Activated T-cell treated with anti-CD3 and anti-CD28 coated beads, Interleukin-2, amount 50 U/mL, for 24 hours (primary cell): ENCODE results near the gene GOLGA8J.
"Not testable (repeated sequence)": the region's sequence is repeated elsewhere in the genome, so short reads cannot be mapped to it uniquely, and the experiment has no call there.

Source experiments
- DNase-seq: peaks from one replicate; pipeline ENCODE4 v3.0.0-alpha.2; 2020
- H3K27ac Mint-ChIP-seq: 2 replicates; pipeline ENCODE4 v1.8.0; 2020; ENCODE audit warnings: mild to moderate bottlenecking, mixed read lengths
- H3K27me3 Mint-ChIP-seq: 2 replicates; pipeline ENCODE4 v1.8.0; 2020; ENCODE audit warnings: mixed read lengths
- H3K36me3 Mint-ChIP-seq: 2 replicates; pipeline ENCODE4 v1.8.0; 2020; ENCODE audit warnings: low read depth, mixed read lengths
- H3K4me1 Mint-ChIP-seq: 2 replicates; pipeline ENCODE4 v1.8.0; 2020; ENCODE audit warnings: low read depth, mixed read lengths
- H3K4me3 Mint-ChIP-seq: 2 replicates; pipeline ENCODE4 v1.8.0; 2020; ENCODE audit warnings: mild to moderate bottlenecking, moderate library complexity, mixed read lengths
- H3K9me3 Mint-ChIP-seq: 2 replicates; pipeline ENCODE4 v1.8.0; 2020; ENCODE audit warnings: mixed read lengths

The GOLGA8J gene

GRCh38 chr15:30082655-30083054, at the start of gene GOLGA8J:
Gene GOLGA8J (plus strand): TSS chr15:30082955. CDS start chr15:30083053, 98 bp downstream.
- H3K36me3 Mint-ChIP-seq, H3K4me1 Mint-ChIP-seq, H3K9me3 Mint-ChIP-seq, H3K27me3 Mint-ChIP-seq, H3K27ac Mint-ChIP-seq, DNase-seq, H3K4me3 Mint-ChIP-seq: not testable (repeated sequence)

DNA sequence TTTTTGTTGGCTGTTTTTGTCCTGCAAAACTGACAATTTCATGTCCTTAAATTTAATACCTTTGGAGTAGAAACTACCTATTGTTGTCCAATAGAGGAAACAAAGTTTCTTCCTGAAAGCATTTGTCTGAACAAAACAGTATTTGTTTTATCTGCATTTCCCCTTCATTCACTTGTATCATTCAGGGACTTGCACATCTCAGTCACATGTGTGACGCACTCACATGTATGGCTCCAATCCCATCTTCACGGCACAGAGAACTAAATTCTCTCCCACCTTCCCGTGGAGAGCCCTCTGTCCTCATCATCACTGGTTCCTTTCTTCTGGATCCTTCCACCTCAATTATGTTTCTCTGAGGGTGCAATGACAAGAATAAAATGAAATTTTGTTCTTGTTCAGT, 49.5 kb upstream of the GOLGA8J start:
- Mint-ChIP-seq H3K4me1 (no peaks in the 10 kb centered on the region), H3K27ac (no peak overlapping the region), H3K27me3 (peaks cover 17% of the 10 kb centered on the region), H3K4me3 (no peak overlapping the region), H3K9me3 (peaks cover 3% of the 10 kb centered on the region), H3K36me3 (no peaks in the 10 kb centered on the region)
- DNase-seq = no peak

DNA sequence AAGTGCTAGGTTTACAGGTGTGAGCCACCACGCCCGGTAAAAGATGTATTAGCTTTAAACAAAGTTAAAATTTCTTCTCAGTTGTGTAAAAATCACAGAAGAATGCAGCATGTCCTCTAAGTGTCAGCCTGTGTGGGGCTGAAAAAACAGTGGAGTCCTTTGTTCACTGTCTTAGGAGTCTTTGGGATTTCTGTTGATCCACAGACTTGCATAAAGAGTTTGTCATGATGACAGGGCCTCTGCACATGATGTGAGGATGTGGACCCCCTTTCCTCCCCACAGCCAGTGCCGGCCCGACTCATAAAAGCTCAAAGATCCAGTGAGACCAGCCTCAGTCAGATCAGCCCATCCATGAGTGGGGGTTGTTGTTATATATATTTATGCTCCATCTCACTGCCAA, 49.0 kb upstream of the GOLGA8J start:
- no peak overlapping the region for H3K4me3 Mint-ChIP-seq
- H3K27ac Mint-ChIP-seq = no peak overlapping the region
- peaks cover 3% of the 10 kb centered on the region for H3K9me3 Mint-ChIP-seq
- peaks cover 19% of the 10 kb centered on the region for H3K27me3 Mint-ChIP-seq
- DNase-seq = no peak
- H3K4me1 Mint-ChIP-seq = no peaks in the 10 kb centered on the region
- no peaks in the 10 kb centered on the region for H3K36me3 Mint-ChIP-seq

DNA sequence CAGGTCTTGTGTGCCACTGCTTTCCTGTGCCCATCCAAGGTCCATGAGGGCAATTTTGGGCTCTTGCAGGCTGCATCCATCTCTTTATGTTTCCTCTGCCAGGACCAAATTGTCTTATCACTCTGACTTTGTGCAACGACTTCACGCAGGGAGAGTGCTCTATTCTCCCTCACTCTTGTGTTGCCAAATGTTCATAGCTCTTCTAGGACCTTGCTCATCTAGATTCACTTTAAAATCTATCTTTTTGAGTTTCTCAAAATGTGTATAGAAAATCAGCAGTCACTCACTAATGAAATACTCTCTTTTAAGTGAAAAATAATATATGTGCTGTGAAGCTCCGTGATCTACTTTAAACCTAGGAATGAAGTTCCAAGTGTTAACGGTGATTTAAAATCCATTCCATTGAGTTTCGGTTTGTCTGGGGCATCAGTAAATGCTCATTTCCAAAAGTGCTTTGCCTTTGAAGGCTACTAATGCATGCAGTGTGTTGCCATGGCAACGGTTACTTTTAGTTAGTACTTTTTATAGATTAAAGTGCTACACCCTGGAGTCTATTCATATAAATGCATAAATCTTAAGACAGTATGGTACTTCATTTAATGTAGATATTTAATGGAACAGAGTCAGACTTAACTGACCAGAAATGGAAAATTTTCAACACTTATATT, 46.6 kb upstream of the GOLGA8J start:
- no peaks in the 10 kb centered on the region for H3K4me1 Mint-ChIP-seq
- no peak overlapping the region for H3K4me3 Mint-ChIP-seq
- no peaks in the 10 kb centered on the region for H3K9me3 Mint-ChIP-seq
- no peak overlapping the region for H3K27ac Mint-ChIP-seq
- peaks cover 20% of the 10 kb centered on the region for H3K27me3 Mint-ChIP-seq
- no peak for DNase-seq
- H3K36me3 Mint-ChIP-seq = no peaks in the 10 kb centered on the region

GRCh38 chr15:30038667-30039523, 43.9 kb upstream of the GOLGA8J start:
- DNase-seq = no peak
- no peaks in the 10 kb centered on the region for H3K36me3 Mint-ChIP-seq
- H3K27me3 Mint-ChIP-seq = peaks cover 17% of the 10 kb centered on the region
- no peaks in the 10 kb centered on the region for H3K9me3 Mint-ChIP-seq
- H3K4me3 Mint-ChIP-seq = no peak overlapping the region
- H3K4me1 Mint-ChIP-seq = no peaks in the 10 kb centered on the region
- no peak overlapping the region for H3K27ac Mint-ChIP-seq

DNA sequence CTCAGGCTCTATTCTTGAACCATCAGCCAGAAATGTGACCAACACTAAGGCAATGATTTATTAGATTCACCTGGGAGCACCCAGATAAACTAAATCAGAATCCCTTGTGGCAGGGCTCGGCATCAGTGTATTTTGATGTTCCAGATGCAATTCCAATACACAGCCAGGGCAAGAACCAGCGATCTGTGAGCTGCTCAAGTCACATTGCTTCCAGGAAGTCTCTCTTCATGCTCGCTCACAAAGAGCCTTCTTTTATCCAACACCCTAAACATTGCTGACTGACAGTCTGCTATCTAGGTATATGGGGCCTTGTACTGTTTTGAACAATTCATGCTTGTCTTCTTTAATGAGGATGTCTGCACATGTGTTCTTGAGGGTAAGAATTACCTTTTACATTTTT, 40.9 kb upstream of the GOLGA8J start:
- no peaks in the 10 kb centered on the region for H3K36me3 Mint-ChIP-seq
- no peak overlapping the region for H3K27ac Mint-ChIP-seq
- no peaks in the 10 kb centered on the region for H3K4me1 Mint-ChIP-seq
- peaks cover 14% of the 10 kb centered on the region for H3K27me3 Mint-ChIP-seq
- no peak for DNase-seq
- no peak overlapping the region for H3K4me3 Mint-ChIP-seq
- no peaks in the 10 kb centered on the region for H3K9me3 Mint-ChIP-seq

- Mint-ChIP-seq H3K27me3 (peaks cover 19% of the 10 kb centered on the region), H3K36me3 (no peaks in the 10 kb centered on the region), H3K27ac (no peak overlapping the region), H3K4me1 (no peaks in the 10 kb centered on the region), H3K4me3 (no peak overlapping the region), H3K9me3 (no peaks in the 10 kb centered on the region)
- DNase-seq = no peak
These were observed 40.2 kb upstream of the GOLGA8J start for GRCh38 chr15:30042556-30042955.

- Mint-ChIP-seq H3K27ac (no peak overlapping the region), H3K36me3 (no peaks in the 10 kb centered on the region), H3K9me3 (no peaks in the 10 kb centered on the region), H3K4me3 (no peak overlapping the region), H3K27me3 (peaks cover 21% of the 10 kb centered on the region), H3K4me1 (no peaks in the 10 kb centered on the region)
- DNase-seq = no peak
These were observed 39.5 kb upstream of the GOLGA8J start for GRCh38 chr15:30043211-30043655.

- DNase-seq = no peak
- no peak overlapping the region for H3K27ac Mint-ChIP-seq
- H3K27me3 Mint-ChIP-seq = peaks cover 15% of the 10 kb centered on the region
- no peaks in the 10 kb centered on the region for H3K36me3 Mint-ChIP-seq
- no peaks in the 10 kb centered on the region for H3K9me3 Mint-ChIP-seq
- H3K4me1 Mint-ChIP-seq = no peaks in the 10 kb centered on the region
- H3K4me3 Mint-ChIP-seq = no peak overlapping the region
These were observed 38.4 kb upstream of the GOLGA8J start for GRCh38 chr15:30044377-30044776.

- H3K36me3 Mint-ChIP-seq, DNase-seq, H3K27ac Mint-ChIP-seq, H3K9me3 Mint-ChIP-seq, H3K4me1 Mint-ChIP-seq, H3K4me3 Mint-ChIP-seq: not testable (repeated sequence)
- H3K27me3 Mint-ChIP-seq = peaks cover 18% of the 10 kb centered on the region
These were observed 37.9 kb upstream of the GOLGA8J start for GRCh38 chr15:30044826-30045225.

DNA sequence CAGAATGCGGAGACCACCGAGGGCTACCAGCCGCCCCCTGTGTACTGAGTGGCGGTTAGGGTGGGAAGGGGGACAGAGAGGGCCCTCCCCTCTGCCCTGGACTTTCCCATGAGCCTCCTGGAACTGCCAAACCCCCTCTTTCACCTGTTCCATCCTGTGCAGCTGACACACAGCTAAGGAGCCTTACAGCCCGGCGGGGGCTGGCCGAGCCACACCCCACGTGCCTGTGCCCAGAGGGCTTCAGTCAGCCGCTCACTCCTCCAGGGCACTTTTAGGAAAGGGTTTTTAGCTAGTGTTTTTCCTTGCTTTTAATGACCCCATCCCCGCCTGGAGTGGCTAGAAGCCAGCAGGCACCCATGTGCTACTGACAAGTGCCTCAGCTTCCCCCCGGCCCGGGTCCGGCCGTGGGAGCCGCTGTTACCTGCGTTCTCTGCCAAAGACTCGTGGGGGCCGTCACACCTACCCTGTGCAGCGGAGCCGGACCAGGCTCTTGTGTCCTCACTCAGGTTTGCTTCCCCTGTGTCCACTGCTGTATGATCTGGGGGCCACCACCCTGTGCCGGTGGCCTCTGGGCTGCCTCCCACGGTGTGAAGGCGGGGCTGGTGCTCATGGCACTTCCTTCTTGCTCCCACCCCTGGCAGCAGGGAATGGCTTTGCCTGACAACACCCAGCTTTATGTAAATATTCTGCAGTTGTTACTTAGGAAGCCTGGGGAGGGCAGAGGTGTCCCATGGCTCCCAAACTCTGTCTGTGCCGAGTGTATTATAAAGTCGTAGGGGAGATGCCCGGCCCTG, 37.3 kb upstream of the GOLGA8J start:
- H3K27me3 Mint-ChIP-seq = peaks cover 20% of the 10 kb centered on the region
- DNase-seq, H3K9me3 Mint-ChIP-seq, H3K4me1 Mint-ChIP-seq, H3K4me3 Mint-ChIP-seq, H3K36me3 Mint-ChIP-seq, H3K27ac Mint-ChIP-seq: not testable (repeated sequence)

- DNase-seq = no peak
- Mint-ChIP-seq H3K27ac (no peak overlapping the region), H3K36me3 (no peaks in the 10 kb centered on the region), H3K27me3 (peaks cover 22% of the 10 kb centered on the region), H3K4me3 (no peak overlapping the region), H3K4me1 (no peaks in the 10 kb centered on the region), H3K9me3 (no peaks in the 10 kb centered on the region)
These were observed 36.3 kb upstream of the GOLGA8J start for GRCh38 chr15:30046430-30046829.

DNA sequence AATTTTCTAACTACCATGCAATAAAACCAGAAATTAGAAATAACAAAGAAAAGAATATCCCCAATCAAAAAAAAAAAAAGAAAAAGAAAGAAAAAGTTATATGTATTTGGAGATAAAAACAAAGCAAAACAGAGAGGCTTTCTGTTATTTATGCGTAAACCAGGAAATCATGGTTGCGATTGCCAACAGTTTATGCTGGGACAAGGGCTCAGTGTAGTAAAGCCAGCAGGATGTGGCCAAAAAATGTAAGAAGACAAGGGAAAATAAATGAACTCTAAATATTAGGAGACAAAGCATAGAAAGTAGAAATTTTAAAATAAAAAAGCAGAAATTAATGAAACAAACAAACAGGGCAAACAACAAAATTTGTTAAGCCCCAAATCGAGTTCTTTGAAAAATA, 27.2 kb upstream of the GOLGA8J start:
- no peaks in the 10 kb centered on the region for H3K9me3 Mint-ChIP-seq
- DNase-seq = no peak
- no peak overlapping the region for H3K27ac Mint-ChIP-seq
- peaks cover 37% of the 10 kb centered on the region for H3K27me3 Mint-ChIP-seq
- no peak overlapping the region for H3K4me3 Mint-ChIP-seq
- no peaks in the 10 kb centered on the region for H3K36me3 Mint-ChIP-seq
- H3K4me1 Mint-ChIP-seq = no peaks in the 10 kb centered on the region

GRCh38 chr15:30056166-30056565, 26.6 kb upstream of the GOLGA8J start:
- Mint-ChIP-seq H3K27ac (no peak overlapping the region), H3K36me3 (no peaks in the 10 kb centered on the region), H3K4me3 (no peak overlapping the region), H3K9me3 (no peaks in the 10 kb centered on the region), H3K4me1 (no peaks in the 10 kb centered on the region), H3K27me3 (peaks cover 40% of the 10 kb centered on the region)
- no peak for DNase-seq

DNA sequence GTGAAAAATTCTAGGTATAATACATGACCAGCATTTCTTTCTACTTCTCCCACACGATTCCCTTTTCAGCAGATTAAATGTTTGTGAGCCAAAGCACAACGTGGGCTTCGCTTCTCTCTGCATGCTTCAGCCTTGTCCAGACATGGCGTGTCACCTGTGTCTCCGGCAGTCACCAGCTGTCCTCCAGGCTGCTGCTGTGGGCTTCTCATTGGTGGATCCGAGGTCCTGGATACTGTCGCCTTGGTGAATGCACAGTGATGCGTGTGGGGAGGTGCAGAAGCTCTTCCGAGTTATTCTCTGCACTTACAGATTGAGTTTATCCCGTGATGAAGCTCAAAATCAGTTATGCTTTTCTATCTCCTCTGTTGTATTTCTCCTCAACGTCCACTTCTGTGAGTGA, 23.0 kb upstream of the GOLGA8J start:
- no peaks in the 10 kb centered on the region for H3K4me1 Mint-ChIP-seq
- H3K27ac Mint-ChIP-seq = no peak overlapping the region
- H3K4me3 Mint-ChIP-seq = no peak overlapping the region
- no peaks in the 10 kb centered on the region for H3K36me3 Mint-ChIP-seq
- H3K27me3 Mint-ChIP-seq = peaks cover 14% of the 10 kb centered on the region
- DNase-seq = no peak
- no peaks in the 10 kb centered on the region for H3K9me3 Mint-ChIP-seq
